Right lung (tissue), 5 donors: ENCODE measurements around the gene PIH1D1. TPM values are rescaled to one million over a fixed set of nuclear protein-coding genes. Genes with fewer than 3 reads are reported as not detected.
A peak's percentile ranks its signal among the peaks of the same experiment; 100 is the strongest.

Experiments
- DNase-seq, 2 donors: peaks; one replicate each; pipeline ENCODE4 v3.0.0-alpha.2; 2013
- polyA plus RNA-seq, 5 donors: library from polyadenylated mRNA; unstranded; fragments of 120-200 nt; gene quantifications; one replicate each; pipeline versions ENCODE4 v1.2.1 to v1.2.3, GENCODE V29; 2013; ENCODE audit warnings: inconsistent platforms in 1 of 5, low replicate concordance in 1 of 5; ENCODE audit not compliant: insufficient read length in 5 of 5, insufficient read depth in 1 of 5

Gene PIH1D1
- polyA plus RNA-seq, 5 donors = 66.9 to 88.7 (median 78.2) TPM

- DNase-seq = no peak
Measured at GRCh38 chr19:49422407-49423070, 29.1 kb downstream of the PIH1D1 start.

- DNase-seq = no peak
Measured at GRCh38 chr19:49421878-49422202, 29.8 kb downstream of the PIH1D1 start.

- peak; percentile 68 to 77 for DNase-seq
Measured at GRCh38 chr19:49421039-49421877, 30.4 kb downstream of the PIH1D1 start.

- DNase-seq = no peak
Measured at GRCh38 chr19:49420227-49420626, 31.4 kb downstream of the PIH1D1 start.

GRCh38 chr19:49419173-49419572, 32.4 kb downstream of the PIH1D1 start:
- DNase-seq = no peak

GRCh38 chr19:49418511-49418910, 33.1 kb downstream of the PIH1D1 start:
- DNase-seq = no peak

GRCh38 chr19:49417088-49417487, 34.5 kb downstream of the PIH1D1 start:
- DNase-seq = no peak

- DNase-seq = no peak
Measured at GRCh38 chr19:49415810-49416200, 35.8 kb downstream of the PIH1D1 start.

- DNase-seq = no peak
Measured at GRCh38 chr19:49415102-49415809, 36.4 kb downstream of the PIH1D1 start.

GRCh38 chr19:49414256-49414655, 37.4 kb downstream of the PIH1D1 start:
- DNase-seq = no peak

- peak; percentile 51 to 64 for DNase-seq
Measured at GRCh38 chr19:49413348-49413747, 38.3 kb downstream of the PIH1D1 start.

- no peak for DNase-seq
Measured at GRCh38 chr19:49411681-49412326, 39.8 kb downstream of the PIH1D1 start.

- no peak for DNase-seq
Measured at GRCh38 chr19:49409441-49410029, 42.1 kb downstream of the PIH1D1 start.

GRCh38 chr19:49408816-49409440, 42.7 kb downstream of the PIH1D1 start:
- no peak for DNase-seq

- no peak for DNase-seq
Measured at GRCh38 chr19:49407482-49408015, 44.1 kb downstream of the PIH1D1 start.

- no peak for DNase-seq
Measured at GRCh38 chr19:49407079-49407478, 44.5 kb downstream of the PIH1D1 start.

- no peak for DNase-seq
Measured at GRCh38 chr19:49403404-49404187, 48.0 kb downstream of the PIH1D1 start.

- no peak for DNase-seq
Measured at GRCh38 chr19:49400029-49400428, 51.6 kb downstream of the PIH1D1 start.

GRCh38 chr19:49398931-49399330, 52.7 kb downstream of the PIH1D1 start:
- DNase-seq = no peak

- no peak for DNase-seq
Measured at GRCh38 chr19:49398001-49398615, 53.5 kb downstream of the PIH1D1 start.
